Muscle layer of colon (tissue), 2 donors: ENCODE results near the gene ISCA2.
"Not testable (repeated sequence)": the region's sequence is repeated elsewhere in the genome, so short reads cannot be mapped to it uniquely, and the experiment has no call there.

Source experiments
- H3K27ac ChIP-seq: one replicate; pipeline ENCODE4 v1.7.0; 2013; ENCODE audit warnings: low read depth, mild to moderate bottlenecking, low read length, moderate library complexity
- H3K27me3 ChIP-seq, 2 donors: one replicate each; pipeline ENCODE4 v1.7.0; 2013; ENCODE audit warnings: low read length in 2 of 2, mild to moderate bottlenecking in 2 of 2; ENCODE audit not compliant: insufficient read depth in 2 of 2, control insufficient read depth in 1 of 2
- H3K36me3 ChIP-seq: one replicate; pipeline ENCODE4 v1.7.0; 2013; ENCODE audit warnings: mild to moderate bottlenecking, low read length; ENCODE audit not compliant: insufficient read depth
- H3K4me1 ChIP-seq: one replicate; pipeline ENCODE4 v1.7.0; 2013; ENCODE audit warnings: mild to moderate bottlenecking, low read length; ENCODE audit not compliant: insufficient read depth
- H3K4me3 ChIP-seq, 2 donors: one replicate each; pipeline ENCODE4 v1.7.0; 2013; ENCODE audit warnings: low read length in 2 of 2, low read depth in 1 of 2, mild to moderate bottlenecking in 1 of 2, moderate library complexity in 1 of 2
- H3K9ac ChIP-seq: one replicate; pipeline ENCODE4 v1.7.0; 2013; ENCODE audit warnings: low read length
- H3K9me3 ChIP-seq: one replicate; pipeline ENCODE4 v1.7.0; 2013; ENCODE audit warnings: mild to moderate bottlenecking, low read length
- donor health status: abdominal sarcoma.
- donor health status: Adenocarcinoma of cecum.

The ISCA2 gene

DNA sequence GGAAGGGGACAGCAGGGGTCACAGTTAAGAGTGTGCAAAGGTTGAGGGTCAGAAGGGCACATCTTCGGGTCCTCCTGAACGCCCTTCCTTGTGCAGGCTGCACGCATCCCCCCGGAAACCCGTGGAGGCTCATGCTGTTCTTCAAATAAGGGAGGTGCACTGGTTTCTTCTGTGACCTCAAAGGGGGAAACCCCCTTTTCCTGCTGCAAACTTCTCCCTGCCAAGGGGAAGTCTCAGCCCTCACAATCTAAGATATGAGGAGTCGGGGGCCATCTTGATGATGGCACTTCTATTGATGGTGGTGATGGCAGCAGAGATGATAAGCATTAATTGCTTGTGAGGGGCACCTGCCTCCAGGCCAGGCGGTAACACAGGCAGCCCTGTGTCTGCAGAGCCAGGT, 40.0 kb downstream of the ISCA2 start:
- Histone ChIP-seq H3K4me1 (no peaks in the 10 kb centered on the region), H3K27ac (no peak overlapping the region), H3K9ac (no peak overlapping the region), H3K4me3 (no peak overlapping the region), H3K27me3 (no peaks in the 10 kb centered on the region), H3K9me3 (no peaks in the 10 kb centered on the region), H3K36me3 (no peaks in the 10 kb centered on the region)

DNA sequence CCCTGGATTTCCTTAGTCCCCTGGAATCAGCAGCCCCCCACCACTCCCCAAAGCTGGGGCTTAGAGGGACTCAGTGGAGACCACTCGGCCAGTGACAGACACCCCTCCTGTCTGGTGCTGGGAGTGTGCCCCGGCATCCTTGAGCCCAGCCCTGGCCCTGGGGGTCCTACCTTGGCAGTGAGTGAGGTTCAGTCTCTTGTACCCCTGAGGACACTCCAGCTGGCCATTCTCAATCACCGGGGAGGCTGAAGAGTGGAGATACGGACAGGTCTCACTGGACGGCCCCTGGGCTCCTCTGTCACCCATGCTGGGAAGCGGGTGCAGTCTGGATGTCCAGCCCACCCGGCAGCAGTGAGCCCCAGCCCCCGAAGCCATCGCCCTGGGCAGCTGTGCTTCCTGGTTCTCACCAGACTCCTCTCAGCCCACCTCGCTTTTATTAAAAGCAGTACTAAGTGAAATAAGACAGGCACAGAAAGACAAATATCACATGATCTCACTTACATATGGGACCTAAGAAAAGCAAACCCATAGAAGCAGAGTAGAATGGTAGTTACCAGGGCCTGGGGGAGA, 42.3 kb downstream of the ISCA2 start:
- Histone ChIP-seq H3K36me3 (no peaks in the 10 kb centered on the region), H3K9me3 (no peaks in the 10 kb centered on the region), H3K9ac (no peak overlapping the region), H3K27me3 (no peaks in the 10 kb centered on the region), H3K27ac (no peak overlapping the region), H3K4me3 (no peak overlapping the region), H3K4me1 (no peaks in the 10 kb centered on the region)

- not testable (repeated sequence) for H3K4me1 ChIP-seq, H3K27ac ChIP-seq, H3K9ac ChIP-seq, H3K27me3 ChIP-seq, H3K4me3 ChIP-seq, H3K9me3 ChIP-seq, H3K36me3 ChIP-seq
These were observed 42.8 kb downstream of the ISCA2 start for GRCh38 chr14:74536336-74536735.

DNA sequence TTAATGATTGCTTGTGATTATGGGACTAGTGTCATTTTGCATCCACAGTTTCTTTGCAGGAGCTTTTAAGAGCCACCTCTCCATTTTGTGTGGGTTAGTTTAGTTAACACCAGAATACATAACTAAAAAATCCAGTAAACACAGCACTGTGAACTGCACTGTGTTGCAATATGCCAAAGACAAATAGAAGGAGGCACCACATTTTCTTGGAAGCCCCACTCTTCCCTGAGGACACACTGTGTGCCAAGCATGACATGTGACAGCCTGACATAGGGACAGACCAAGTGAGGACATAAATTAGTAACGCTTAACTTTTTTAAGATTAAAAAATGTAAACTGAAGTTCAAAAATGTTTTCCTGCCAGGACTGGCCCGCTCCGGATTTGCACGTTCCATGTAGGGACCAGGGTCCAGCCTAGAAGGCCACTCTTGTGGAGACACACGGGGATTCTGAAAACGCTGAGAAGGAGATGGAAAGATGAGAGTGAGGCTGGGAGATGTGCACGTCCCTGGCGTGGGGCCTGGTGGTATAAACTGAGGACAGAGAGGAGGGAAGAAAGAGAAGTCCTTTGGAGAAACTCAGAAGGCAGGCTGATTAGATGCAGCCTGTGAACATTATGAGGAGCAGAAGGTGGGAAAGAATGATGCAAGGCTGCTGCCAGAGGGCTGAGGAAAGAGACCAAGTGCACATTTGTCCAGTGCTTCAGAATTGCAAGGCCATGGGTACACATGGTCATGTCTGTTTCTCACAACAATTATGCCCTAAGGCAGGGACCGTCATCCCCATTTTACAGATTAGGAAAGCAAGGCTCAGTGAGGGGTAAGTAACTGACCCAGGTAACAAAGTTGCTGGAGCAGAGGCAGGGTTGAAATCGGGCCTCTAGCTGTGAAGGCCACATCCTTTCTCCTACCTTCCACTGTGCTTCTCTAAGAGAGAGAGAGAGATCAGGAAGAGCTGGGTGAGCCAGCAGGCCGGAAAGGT, 45.1 kb downstream of the ISCA2 start:
- Histone ChIP-seq H3K36me3 (no peaks in the 10 kb centered on the region), H3K9ac (no peak overlapping the region), H3K27ac (no peak overlapping the region), H3K4me1 (no peaks in the 10 kb centered on the region), H3K27me3 (no peaks in the 10 kb centered on the region), H3K9me3 (no peaks in the 10 kb centered on the region), H3K4me3 (no peak overlapping the region)

- Histone ChIP-seq H3K4me3 (no peak overlapping the region), H3K27me3 (no peaks in the 10 kb centered on the region), H3K4me1 (no peaks in the 10 kb centered on the region), H3K9me3 (no peaks in the 10 kb centered on the region), H3K36me3 (no peaks in the 10 kb centered on the region), H3K27ac (no peak overlapping the region), H3K9ac (no peak overlapping the region)
These were observed 45.9 kb downstream of the ISCA2 start for GRCh38 chr14:74539503-74539902.

DNA sequence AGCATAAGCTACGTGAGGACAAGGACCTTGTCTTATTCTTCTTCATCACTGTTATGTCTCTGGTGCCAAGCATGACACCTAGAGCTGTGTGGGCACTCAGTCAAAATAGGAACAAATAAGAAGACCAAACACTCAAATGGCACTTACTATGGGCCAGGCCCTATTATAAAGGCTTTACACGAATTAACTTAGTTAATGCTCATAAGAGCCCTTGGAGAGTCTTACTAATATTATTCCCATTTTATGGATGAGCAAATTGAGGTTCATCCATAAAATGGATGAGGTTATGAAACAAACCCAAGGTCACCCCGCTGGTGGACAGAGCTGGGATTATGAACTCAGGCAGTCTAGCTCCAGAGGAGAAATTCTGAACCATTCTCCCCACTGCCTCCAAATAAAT, 47.7 kb downstream of the ISCA2 start:
- Histone ChIP-seq H3K9me3 (no peaks in the 10 kb centered on the region), H3K27ac (no peak overlapping the region), H3K36me3 (no peaks in the 10 kb centered on the region), H3K9ac (no peak overlapping the region), H3K4me3 (no peak overlapping the region), H3K27me3 (no peaks in the 10 kb centered on the region), H3K4me1 (peaks cover 3% of the 10 kb centered on the region)

DNA sequence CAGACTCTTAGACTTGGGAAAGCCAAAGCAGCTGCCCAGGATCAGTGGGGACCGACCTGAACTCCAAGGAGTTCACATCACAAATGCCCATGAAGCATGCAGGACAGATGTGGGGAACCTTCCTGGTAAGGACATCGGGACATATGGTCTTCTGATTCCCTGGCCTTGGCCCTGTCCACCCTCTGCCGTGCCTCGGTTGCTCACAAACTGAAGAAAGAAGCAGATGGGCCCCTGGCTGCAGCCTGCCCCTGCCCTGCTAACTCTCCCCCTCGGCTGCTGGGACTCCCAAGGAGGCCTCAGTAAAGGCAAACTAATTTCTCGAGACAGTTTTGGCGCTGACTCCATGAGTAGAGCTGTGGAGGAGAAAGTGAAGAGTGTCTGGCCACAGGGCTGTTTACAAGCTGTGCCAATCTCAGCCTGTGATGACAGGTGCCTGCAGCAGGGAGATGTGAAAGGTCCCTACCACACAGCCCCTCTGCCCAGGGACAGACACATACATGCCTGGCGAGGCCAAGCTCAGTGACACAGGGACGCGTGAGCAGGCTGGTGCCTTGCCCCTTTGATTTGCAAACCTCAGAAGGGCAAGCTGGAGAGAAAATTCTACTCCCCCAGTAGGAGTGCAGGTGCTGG, 48.6 kb downstream of the ISCA2 start:
- no peaks in the 10 kb centered on the region for H3K9me3 ChIP-seq
- H3K27me3 ChIP-seq, result no peaks in the 10 kb centered on the region
- no peaks in the 10 kb centered on the region for H3K36me3 ChIP-seq
- no peak overlapping the region for H3K9ac ChIP-seq
- no peak overlapping the region for H3K27ac ChIP-seq
- no peak overlapping the region for H3K4me3 ChIP-seq
- peaks cover 4% of the 10 kb centered on the region for H3K4me1 ChIP-seq

DNA sequence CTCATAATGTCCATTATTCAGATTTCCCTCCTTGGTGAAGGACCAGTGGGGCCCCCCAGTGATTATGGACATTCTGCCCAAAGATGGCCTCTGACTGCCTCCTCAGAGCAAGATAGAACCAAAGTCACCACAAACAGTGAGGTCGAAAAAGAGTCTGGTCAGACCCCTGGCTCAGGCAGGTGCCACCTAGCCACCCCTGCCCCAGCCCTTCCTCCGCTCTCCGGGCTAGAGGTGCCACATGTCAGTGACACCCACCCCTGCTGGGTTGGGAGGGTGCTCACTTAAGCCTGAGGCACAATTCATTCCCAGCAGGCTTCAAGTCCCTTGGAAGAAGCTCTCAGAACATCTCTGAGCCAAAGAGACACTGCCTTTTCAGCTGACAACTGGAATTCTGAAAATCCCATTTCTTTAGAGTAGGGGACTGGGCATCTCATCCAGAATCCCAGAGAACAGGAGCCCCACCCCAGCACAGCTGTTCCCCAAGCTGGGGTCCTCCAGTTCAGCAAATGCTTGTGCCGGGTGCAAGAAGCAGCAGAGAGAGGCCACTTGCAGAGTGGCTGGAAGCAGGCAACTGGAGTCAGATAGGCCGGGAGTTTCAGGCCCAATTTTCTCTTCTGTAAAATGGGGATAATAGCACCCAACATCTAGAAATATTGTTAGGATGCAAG, 50.3 kb downstream of the ISCA2 start:
- Histone ChIP-seq H3K4me3 (no peak overlapping the region), H3K9ac (no peak overlapping the region), H3K9me3 (no peaks in the 10 kb centered on the region), H3K36me3 (no peaks in the 10 kb centered on the region), H3K4me1 (peaks cover 4% of the 10 kb centered on the region), H3K27ac (no peak overlapping the region), H3K27me3 (no peaks in the 10 kb centered on the region)

GRCh38 chr14:74545386-74545785, 51.8 kb downstream of the ISCA2 start:
- H3K4me1 ChIP-seq, result peaks cover 4% of the 10 kb centered on the region
- no peaks in the 10 kb centered on the region for H3K9me3 ChIP-seq
- no peaks in the 10 kb centered on the region for H3K27me3 ChIP-seq
- H3K27ac ChIP-seq, result no peak overlapping the region
- H3K9ac ChIP-seq, result no peak overlapping the region
- no peak overlapping the region for H3K4me3 ChIP-seq
- H3K36me3 ChIP-seq, result no peaks in the 10 kb centered on the region

DNA sequence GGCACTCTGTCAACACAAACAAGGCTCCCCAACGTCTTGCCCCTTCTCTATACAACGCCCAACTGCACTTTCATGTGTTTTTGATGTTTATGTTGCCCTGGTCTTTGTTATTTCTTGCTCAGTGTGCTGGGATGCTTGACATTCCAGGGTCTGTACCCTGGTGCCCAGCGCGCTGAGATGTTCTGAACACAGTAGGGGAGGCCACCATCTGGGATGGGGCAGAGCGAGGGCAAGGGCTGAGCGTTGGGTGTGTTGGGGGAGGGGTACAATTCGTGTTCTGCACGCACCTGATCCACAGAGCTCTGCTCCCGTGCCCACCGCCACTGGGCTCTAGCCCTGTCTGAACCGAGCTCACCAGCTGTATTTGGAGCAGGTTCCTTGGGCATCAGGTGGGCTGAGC, 52.9 kb downstream of the ISCA2 start:
- H3K36me3 ChIP-seq, result no peaks in the 10 kb centered on the region
- peaks cover 4% of the 10 kb centered on the region for H3K4me1 ChIP-seq
- no peak overlapping the region for H3K27ac ChIP-seq

More for the DNA sequence above, 52.9 kb downstream of the ISCA2 start:
- Histone ChIP-seq H3K4me3 (no peak overlapping the region), H3K9ac (no peak overlapping the region), H3K9me3 (no peaks in the 10 kb centered on the region), H3K27me3 (no peaks in the 10 kb centered on the region)
